ENCODE measurements around the gene POLR2H. TPM values are rescaled to one million over a fixed set of nuclear protein-coding genes. Genes with fewer than 3 reads are reported as not detected.

POLR2H gene
- polyA plus RNA-seq, 4 donors = 57.9 to 114 (median 92.8) TPM

DNA sequence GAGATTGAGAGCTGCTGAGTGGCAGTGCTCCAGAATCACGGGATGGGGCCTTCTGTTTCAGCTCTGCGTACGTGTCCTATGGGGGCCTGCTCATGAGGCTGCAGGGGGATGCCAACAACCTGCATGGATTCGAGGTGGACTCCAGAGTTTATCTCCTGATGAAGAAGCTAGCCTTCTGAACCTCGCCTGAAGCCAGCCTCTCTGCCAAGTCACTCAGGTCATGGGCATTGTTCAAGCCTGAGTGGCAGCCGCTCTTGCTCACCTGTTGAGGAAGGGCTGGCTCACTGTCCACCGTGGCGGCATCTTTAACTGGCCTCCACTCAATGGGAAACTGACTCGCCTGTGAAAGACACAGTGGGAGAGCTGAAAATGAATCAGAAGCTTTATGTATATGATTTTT, 6.6 kb downstream of the POLR2H start:
- no peak for DNase-seq (ENCODE audit: low read depth in 4 of 4, low spot score in 3 of 4)

DNA sequence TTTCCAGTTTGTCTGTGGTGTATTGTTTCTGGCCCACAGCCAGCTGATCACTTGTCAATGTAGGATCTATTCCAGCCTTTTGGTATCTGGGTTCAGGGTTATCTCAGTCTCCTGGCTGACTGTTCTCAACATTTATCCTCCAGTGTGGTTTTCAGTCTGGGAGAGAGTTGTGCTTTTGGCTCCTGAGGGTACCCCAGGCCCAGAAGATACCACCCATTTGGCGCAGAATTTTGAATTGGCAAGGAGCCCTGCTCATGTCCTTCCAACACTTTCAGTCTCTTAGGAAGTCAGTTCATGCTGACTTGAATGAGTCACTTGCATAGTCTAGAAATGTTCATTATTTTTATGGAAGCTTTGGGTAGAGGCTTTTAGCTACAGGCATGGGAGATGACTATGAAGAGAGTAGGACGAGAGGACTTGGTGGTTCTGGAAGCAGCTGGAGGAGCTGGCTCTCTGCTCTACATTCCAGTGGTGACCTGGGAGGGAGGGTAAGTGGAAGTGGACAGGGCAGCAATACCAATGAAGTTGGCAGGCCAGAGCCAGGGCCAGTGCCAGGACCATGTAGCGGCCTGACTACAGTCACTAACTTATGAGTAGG, 7.2 kb downstream of the POLR2H start:
- no peak for DNase-seq (ENCODE audit: low read depth in 4 of 4, low spot score in 3 of 4)

DNA sequence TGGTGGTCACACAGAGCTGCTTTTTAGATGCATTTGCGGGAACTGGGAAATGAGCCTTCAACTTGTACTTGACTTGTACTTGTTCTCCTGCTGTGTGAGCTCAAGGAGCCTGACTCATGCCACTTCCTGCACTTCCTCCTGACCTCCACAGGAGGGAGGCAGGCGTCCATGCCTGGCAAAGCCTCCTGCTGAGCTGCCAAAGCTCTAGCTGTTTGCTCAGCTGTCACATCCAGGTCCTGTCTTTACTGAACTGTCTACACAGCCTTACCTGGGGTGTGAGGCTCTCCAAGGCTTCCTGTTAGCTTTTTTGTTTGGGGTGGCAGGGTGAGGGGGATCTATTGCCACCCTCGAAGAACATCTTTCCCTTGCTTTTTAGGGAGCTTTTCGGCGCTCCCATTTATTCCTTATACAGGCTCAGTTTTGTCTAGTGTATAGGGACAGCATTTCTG, 10.1 kb downstream of the POLR2H start:
- DNase-seq (ENCODE audit: low read depth in 4 of 4, low spot score in 3 of 4) = peak in 3 of 4 donors; percentile 61 to 66 (median 62)

DNA sequence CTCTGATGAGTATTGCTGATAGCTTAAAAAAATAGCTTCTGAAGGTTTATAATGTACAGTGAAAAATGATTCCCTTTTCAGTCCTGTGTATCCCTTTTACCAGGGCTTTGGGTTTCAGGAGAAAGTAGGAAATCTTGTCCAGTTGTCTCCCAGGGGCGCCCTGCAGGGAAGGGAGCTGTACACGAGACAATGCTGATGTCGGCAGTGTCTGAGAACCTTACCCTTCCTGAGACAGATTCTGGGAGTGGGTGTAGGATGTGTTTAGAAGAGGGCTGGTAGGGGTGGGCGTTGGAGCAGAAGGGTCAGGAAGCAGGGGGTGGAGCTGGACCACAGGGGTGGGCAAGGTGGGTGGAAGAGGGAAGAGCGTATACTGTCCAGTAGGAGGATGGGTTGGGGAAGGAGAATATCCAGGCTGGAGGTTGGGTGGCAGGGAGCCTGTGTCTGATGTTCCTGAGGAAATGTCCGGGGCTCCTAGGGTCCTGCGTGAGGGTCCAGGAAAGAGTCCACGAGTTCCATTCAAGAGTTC, 10.8 kb downstream of the POLR2H start:
- no peak for DNase-seq (ENCODE audit: low read depth in 4 of 4, low spot score in 3 of 4)

DNA sequence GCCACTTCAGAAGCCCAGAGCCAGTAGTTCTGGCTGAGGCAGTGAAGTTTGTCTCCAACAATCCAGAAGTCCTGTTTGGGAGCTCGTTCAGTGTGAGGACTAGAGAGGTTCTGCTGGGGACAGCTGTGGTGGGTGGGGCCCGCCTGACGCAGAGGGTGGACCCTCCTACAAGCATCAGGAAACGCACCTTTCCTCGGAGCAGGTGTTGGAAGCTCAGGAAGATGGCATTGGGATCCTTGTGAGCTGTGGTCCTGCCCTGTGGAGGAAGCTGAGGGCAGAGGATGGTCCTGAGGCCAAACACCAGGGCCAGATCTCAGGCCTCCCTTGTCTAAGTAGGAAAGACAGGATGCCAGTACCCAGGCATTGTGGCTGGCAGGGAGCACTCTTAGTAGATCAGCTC, 11.4 kb downstream of the POLR2H start:
- DNase-seq (ENCODE audit: low read depth in 4 of 4, low spot score in 3 of 4) = no peak

DNA sequence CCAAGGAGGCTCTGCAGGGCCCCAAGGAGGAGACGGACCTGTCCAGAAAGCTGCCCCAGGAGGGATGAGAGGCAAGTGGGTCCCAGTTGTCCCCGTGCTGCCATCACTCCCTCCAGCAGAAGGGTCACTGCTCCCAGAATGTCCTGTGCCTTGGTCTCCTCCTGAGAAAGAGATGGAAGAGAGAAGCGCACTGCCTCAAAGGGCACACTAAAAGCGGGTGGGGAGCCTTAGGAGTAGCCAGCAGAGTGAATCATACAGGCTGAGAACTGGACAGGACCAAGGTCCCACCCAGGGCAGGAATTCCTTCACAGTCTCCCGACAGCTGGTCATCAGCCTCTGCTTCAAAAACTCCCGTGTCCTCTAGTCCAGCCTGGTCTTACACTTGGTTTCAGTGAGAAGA, 11.9 kb downstream of the POLR2H start:
- no peak for DNase-seq (ENCODE audit: low read depth in 4 of 4, low spot score in 3 of 4)

DNA sequence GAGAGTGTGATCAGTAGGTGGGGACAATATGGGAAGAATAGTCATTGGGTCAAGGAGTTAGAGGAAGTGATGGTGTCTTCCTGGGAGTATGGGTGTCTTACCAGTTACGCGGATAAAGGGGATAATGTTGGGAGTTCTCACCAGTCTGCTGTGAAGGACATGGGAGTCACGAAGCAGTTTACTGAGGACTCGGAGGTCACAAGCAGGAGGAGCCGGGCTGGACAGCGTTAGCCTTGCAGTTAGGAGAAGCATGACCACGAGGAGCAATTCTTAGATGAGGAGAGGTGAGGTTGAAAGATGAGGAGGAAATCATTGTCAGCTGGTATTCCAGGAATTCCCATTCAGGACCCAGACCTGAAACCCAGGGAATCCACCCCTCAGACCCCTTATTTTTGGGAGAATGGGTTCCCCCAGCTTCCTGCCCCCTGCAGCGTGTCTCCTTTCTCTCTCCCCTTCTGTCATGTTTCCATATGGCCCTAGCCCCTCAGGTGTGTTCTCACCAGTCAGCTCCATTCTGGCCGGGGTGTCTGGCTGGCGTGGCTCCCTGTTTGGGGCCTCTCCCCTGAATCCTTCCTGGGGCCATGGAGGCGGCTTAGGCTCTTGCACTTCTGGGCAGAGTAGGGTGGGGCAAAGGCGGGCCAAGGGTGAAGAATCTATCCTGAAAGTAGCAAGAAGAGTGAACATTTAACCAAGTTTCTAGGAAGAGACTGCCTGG, 14.4 kb downstream of the POLR2H start:
- DNase-seq (ENCODE audit: low read depth in 4 of 4, low spot score in 3 of 4) = no peak

DNA sequence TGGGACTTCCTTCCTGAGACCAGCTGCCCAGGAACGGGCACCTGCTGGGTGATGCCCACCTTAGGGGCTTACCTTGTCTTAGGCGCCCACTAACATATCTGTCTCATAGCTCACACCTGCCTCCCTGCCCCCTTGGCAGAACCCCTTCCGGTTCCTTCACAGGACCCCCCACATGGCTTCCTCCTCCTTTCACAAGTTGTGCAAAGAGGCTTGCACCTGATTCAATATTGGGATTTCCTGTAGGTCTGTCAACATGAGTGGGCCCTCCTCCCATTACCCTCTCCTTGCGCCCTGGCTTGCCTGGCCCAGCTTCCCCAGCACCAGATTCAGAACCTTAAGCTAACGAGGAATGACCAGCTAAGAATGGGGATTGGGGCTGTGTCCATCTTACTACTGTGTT, 15.9 kb downstream of the POLR2H start:
- DNase-seq (ENCODE audit: low read depth in 4 of 4, low spot score in 3 of 4) = no peak

DNA sequence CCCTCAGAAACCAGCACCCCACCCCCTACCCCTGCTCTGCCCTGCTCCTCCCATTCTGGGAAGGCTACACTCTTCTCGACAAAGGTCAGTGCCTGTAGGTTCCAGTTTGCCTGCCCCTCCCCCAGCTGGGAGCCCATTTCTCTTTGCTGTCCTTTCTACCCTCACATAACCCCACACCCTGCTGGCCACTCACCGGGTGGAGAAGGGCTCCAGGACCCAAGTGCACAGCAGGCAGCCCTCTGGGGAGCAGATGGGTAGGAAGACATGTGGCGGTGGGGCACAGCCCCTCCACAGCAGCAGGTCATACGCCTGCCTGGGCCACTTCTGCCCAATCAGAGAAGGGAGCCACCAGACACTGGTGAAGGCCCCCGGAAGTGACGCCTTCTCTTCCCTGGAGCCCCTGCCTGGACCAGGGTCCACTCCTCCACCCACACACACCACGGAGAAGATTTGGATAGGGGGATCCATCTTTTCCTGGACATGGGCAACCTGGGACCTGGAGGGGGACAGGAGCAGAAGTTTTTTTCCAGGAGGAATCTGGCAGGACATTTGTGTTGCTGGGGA, 16.5 kb downstream of the POLR2H start, which contains the start of gene THPO:
TSS of gene THPO (minus strand) at position 326 of the 564 bp plus-strand sequence. CDS start 1,948 bp downstream, outside the sequence.
- DNase-seq (ENCODE audit: low read depth in 4 of 4, low spot score in 3 of 4) = no peak

DNA sequence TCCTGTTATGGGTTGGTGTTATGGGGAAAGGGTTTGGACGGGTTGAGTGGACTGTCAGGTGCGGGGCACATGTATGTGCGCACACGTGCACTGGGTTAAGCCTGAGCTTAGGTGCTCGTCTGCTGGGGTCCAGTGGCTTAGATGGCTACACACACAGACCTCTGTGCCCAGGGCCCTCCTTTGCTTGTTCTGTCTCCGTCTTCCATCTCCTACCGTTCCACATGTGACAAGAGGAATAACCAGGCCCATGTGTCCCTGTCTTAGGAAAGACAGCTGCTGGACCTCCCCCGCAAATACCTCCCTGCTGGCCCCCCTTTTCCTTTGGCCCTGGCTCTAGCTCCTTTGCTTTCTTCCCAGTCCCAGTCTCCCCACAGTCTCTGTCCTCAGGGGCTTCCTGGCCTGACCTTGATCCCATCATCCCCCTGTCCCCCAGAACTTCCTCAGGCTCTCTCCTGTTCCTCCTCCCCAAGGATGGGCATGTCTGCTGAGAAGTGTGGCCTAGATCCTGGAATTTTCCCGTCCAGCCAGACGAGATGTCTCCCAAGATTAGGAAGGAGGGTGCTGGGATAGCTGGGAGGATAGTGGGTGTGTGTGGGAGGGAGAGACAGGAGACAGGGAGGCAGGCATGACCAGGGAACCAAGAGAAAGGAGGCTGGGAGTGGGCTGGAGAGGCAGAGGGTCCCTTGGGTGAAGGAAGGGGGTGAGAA, 17.3 kb downstream of the POLR2H start:
- DNase-seq (ENCODE audit: low read depth in 4 of 4, low spot score in 3 of 4) = no peak

DNA sequence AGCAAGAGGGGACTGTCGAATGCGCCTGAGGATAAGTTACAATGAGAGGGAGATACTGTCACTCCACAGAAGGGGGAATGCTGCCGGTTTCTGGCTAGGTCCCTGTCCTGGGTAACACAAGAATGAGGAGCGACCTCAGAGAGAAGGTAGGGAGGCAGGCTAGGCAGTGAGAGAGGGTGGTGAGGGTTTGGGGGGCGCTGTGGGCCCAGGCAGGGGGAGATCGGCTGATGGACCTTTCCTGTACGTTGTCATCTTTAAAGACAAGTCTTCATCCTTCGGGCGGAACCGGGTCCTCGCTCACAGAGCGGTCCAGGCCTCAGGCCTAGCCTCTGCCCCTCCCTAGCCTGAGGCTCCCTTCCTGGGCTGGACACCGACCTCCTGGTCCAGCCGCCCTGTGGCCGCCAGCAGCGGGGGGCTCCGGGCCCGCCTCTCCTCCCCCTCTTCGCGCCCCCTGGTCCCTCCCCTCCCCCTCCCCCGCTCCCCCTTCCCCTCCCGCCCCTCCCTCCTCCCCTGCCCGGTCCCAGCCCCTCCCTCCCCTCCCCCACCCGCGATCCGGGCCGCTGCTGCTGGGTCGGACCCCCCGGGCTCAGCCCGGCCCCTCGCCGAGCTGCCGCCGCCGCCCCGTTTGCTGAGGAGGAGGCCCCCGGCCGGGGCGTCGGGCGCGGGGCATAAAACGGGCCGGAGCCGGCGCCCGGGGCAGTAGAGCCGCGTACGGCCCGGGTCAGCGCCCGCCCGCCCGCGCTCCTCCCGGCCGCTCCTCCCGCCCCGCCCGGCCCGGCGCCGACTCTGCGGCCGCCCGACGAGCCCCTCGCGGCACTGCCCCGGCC, 18.1 kb downstream of the POLR2H start, which contains the start of gene CHRD:
TSS of gene CHRD (plus strand) at position 697 of the 827 bp plus-strand sequence. CDS start 265 bp downstream, outside the sequence.
- DNase-seq (ENCODE audit: low read depth in 4 of 4, low spot score in 3 of 4) = no peak

DNA sequence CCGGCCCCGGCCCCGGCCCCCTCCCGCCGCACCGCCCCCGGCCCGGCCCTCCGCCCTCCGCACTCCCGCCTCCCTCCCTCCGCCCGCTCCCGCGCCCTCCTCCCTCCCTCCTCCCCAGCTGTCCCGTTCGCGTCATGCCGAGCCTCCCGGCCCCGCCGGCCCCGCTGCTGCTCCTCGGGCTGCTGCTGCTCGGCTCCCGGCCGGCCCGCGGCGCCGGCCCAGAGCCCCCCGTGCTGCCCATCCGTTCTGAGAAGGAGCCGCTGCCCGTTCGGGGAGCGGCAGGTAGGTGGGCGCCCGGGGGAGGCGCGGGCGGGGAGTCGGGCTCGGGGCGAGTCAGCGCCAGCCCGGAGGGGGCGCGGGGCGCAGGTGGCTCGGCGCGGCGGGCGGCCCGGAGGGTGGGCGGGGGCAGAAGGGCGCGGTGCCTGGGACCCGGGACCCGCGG, 18.7 kb downstream of the POLR2H start:
- no peak for DNase-seq (ENCODE audit: low read depth in 4 of 4, low spot score in 3 of 4)

DNA sequence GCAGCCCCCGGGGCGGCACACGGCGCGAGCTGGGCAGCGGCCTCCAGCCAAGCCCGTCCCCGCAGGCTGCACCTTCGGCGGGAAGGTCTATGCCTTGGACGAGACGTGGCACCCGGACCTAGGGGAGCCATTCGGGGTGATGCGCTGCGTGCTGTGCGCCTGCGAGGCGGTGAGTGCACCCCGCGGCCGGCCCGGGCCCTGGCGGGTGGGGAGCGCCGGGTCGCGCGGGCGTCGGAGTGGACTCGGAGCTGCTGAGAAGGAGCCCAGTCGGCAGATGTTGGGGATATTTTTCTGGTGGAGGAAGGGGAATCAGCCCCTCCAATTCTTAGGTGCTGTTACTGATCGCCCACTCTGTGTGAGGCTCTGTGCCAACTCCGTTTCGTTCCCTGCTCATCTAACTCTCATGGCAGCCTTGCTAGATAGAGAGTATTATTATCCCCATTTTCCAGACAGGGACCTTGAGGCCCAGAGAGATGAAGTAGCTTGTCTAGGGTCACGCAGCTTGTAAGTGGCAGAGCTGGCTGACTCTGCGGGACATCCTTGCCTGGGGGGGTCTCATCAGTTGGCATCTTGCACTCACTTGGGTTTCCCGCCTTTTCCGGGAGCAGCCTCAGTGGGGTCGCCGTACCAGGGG, 19.2 kb downstream of the POLR2H start:
- DNase-seq (ENCODE audit: low read depth in 4 of 4, low spot score in 3 of 4) = no peak

DNA sequence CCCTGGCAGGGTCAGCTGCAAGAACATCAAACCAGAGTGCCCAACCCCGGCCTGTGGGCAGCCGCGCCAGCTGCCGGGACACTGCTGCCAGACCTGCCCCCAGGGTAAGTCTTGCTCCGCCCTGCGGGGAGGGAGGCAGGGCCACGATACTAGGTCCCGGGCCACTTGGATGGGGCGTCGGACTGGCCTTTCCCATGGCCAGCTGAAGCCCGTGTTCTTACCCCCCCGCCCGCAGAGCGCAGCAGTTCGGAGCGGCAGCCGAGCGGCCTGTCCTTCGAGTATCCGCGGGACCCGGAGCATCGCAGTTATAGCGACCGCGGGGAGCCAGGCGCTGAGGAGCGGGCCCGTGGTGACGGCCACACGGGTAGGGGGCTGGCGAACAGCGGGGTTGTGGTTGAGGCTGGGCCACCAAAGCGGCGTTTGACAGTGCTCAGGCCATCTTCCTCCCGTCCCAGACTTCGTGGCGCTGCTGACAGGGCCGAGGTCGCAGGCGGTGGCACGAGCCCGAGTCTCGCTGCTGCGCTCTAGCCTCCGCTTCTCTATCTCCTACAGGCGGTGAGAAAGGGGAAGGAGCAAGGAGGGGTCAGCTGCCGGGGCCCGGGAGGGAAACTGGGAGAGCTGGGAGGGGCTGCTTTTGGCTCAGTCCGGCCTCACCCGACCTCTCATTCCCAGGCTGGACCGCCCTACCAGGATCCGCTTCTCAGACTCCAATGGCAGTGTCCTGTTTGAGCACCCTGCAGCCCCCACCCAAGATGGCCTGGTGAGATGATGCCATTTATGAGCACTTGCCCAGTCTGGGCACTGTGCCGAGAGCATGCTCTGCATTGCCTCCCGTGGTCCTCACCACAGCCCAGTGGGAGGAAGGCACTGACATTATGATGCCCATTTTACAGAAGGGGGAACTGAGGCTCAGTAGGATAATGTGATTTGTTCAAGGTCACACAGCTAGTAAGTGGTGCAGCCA, 20.0 kb downstream of the POLR2H start:
- no peak for DNase-seq (ENCODE audit: low read depth in 4 of 4, low spot score in 3 of 4)

DNA sequence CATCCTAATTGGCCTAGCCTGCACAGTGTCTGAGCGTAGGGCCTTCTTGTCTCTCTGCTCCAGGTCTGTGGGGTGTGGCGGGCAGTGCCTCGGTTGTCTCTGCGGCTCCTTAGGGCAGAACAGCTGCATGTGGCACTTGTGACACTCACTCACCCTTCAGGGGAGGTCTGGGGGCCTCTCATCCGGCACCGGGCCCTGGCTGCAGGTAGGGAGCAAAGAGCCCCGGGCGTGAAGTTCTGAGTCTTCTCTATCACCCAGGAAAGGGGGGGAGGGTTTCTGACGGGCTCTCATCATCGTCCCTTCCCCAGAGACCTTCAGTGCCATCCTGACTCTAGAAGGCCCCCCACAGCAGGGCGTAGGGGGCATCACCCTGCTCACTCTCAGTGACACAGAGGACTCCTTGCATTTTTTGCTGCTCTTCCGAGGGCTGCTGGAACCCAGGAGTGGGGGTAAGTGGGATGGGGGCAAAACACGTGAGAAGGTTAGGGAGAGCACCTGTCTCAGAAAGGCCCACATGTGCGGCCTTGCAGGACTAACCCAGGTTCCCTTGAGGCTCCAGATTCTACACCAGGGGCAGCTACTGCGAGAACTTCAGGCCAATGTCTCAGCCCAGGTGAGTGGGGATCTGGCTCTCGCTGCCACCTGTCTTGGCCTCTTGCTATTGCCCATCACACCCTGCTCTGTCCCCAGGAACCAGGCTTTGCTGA, 21.0 kb downstream of the POLR2H start:
- no peak for DNase-seq (ENCODE audit: low read depth in 4 of 4, low spot score in 3 of 4)

DNA sequence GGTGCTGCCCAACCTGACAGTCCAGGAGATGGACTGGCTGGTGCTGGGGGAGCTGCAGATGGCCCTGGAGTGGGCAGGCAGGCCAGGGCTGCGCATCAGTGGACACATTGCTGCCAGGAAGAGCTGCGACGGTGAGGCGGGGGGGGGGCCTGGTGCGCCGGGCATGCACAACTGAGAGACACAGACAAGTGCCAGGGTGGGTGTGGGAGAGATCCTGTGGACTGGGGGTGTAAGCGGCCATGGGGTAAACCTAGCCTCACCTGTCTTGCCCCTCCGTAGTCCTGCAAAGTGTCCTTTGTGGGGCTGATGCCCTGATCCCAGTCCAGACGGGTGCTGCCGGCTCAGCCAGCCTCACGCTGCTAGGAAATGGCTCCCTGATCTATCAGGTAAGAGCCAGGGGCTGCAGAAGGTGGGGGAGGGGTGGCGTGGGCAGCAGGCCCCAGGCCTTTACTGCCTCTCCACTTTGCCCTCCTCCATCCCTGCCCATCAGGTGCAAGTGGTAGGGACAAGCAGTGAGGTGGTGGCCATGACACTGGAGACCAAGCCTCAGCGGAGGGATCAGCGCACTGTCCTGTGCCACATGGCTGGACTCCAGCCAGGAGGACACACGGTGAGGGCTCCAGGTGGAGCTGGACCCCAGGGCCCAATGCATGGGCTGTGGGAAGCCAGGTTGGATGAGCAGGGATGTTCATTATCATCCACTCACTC, 21.7 kb downstream of the POLR2H start:
- DNase-seq (ENCODE audit: low read depth in 4 of 4, low spot score in 3 of 4) = no peak

DNA sequence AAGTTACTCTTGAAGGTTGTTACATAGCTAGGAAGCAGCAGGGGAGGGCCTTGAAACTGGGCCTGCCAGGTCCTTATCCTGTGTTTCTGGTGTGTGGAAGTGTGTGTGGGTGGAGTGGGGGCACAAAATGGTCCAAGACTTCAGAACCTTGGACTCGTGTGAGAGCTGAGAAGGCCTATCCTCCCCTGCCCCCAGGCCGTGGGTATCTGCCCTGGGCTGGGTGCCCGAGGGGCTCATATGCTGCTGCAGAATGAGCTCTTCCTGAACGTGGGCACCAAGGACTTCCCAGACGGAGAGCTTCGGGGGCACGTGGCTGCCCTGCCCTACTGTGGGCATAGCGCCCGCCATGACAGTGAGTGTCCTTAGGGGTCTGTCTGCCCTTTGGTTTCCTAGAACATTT, 22.8 kb downstream of the POLR2H start:
- DNase-seq (ENCODE audit: low read depth in 4 of 4, low spot score in 3 of 4) = no peak

All from left renal pelvis (tissue), 4 donors.